ENCODE measurements around the gene UPK2.

- TF ChIP-seq CTCF (IDR thresholded peaks at IDR 0.05 in 8 of 11, conservative IDR thresholded peaks at IDR 0.05 in 3 of 11) (no peak), POLR2AphosphoS5 (IDR thresholded peaks at IDR 0.05) (no peak)
These were observed 17.4 kb upstream of the UPK2 start for GRCh38 chr11:118938491-118939403.
